ENCODE results near the gene PLOD2.

Gene PLOD2

DNA sequence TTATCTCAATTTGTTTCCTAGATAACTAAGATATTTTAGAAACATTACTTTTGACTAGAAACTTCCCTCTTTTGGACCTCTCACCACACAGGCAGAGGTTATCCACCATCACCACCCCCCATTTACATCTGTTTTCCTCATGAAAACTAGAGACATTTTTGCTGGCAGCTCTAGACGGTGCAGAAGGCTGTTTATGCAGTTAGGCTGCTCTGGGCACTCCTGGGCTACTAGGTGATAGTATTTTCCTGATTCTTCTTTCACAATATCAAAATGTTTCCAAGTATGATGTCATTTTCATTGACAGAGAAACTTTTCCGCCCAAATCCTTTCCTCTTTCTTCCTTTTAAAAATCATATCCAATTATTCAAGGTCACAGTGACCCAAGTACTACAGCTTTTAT is 67.1 kb downstream of the PLOD2 start:
- no peak for DNase-seq

DNA sequence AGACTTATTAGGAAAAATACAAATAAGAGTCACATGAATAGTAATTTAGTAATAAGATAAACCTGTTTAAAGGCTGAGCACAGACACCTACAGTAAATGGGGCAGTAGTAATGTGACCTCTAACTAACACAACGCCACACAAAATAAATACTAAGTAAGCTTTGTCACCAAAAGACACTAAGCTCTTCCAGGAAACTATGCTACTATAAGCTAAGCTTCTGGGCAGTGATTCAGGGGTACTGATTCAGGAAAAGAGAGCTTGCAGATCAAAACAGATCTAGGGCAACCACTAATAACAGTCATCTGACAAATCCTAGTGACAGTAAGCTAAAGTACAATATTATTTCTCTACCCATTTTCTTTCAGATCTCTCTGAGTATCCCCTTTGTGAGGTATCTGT is 68.8 kb downstream of the PLOD2 start:
- no peak for DNase-seq

- no peak for DNase-seq
Measured at GRCh38 chr3:146091397-146091796, 69.6 kb downstream of the PLOD2 start.

DNA sequence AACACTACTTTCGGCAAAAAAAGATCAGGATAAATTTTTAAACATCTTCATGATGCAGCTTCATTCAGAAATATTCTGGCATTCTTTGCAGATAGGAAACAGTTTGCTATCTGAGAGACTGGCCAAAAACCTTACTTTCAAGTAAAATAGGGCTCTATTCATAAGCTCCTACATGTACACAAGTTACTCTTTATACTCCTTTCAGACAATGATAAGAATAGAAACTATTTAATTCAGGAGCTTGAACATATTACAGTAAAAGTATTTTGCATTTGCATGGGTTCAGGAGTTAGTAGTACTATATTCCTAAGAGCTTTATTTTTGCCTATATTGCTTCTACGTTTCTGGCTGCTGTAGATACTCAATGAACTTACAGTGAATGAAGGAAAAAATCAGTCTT is 70.5 kb downstream of the PLOD2 start:
- DNase-seq = no peak

DNA sequence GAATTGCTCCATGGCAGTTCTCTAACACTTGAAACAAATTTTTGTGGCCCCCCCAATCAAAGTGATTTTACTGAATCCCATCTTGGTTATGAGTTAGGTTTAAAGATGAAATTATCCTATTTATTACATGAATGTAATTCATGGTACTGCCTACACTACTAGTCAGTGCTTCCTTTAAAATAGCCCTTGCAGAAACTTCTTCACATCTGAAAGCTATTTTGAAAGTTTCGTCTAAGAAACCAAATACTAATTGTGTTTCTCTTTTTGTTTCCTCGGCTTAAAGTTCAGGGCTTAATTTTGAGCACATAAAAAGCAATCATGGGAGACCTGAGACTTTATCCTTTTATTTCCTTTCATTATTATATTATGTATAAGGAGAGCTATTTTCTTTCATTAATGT is 72.1 kb downstream of the PLOD2 start:
- no peak for DNase-seq

- no peak for DNase-seq
Measured at GRCh38 chr3:146087116-146087515, 73.9 kb downstream of the PLOD2 start.

GRCh38 chr3:146086211-146086610 is 74.8 kb downstream of the PLOD2 start:
- no peak for DNase-seq

DNA sequence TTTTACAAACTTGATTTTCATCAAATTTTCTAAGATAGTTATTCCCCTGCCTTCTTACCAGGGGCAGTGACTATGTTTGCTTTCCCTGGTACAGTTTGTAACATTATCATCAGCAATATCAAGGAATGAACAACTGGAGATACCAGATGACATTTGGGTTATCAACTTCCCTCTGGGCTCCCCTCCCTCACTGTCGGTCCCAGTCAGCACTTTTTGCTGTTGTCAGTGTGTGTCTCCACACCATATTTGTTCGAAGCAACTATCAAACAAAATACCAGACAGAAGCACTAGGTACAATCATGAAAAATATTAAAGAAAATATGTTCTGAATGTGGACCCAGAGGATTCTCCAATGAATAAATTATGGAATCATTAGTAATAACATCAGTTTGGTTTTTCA is 75.3 kb downstream of the PLOD2 start:
- DNase-seq = no peak

DNA sequence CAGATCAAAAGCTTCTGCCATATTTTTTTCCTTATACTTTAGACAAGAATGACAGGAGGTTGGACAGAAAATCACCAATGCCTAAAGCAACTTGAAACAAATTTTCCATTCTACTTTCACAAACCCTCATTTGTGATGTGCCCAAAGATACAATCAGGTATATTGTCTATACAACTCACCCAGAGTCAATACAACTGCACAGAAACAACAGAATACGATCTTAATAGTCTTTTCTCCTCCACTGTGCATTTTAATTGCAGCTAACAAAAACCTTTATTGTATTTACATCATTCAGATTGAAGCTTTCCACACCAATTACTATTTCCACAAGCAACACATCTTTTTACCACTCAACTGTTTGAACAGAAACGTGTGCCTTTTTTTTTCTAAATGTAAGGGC is 80.4 kb downstream of the PLOD2 start:
- no peak for DNase-seq

DNA sequence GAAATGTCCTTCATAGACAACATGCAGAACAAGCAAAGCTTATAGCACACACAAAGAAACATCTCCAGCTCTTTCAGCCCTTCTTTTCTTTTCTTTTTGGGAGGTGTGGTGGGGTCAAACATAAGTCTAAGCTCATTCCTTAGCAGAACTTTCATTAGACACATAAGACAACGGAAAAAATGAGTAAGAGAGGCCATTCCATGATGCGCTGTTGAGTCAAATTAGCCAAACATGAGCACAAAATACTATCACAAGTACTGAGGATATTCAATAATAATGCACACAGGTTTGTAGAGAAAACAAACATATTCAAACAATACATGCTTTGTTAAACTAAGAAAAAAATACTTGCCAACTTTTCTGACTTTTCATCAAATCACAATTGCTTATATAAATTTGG is 83.0 kb downstream of the PLOD2 start:
- no peak for DNase-seq

DNA sequence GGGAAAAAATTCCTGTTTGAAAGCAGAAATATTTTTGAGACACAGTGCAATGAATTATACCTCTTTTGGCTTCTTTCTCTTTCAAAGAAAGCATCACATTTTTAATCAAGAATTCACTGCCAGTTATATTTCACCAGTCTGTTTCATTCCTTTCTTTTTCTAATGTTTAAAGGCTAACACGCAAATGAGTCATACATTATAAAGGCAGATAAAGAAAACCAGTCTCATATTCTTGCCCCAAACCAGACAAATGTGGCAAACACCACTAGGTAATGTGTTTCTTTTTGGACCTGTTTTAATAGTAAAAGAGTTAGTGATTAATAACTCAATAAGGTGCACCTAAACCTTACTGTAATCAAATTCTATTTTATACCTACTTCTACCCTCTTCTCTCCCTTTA is 83.8 kb downstream of the PLOD2 start:
- no peak for DNase-seq

- no peak for DNase-seq
Measured at GRCh38 chr3:146072824-146073223, 88.2 kb downstream of the PLOD2 start.

DNA sequence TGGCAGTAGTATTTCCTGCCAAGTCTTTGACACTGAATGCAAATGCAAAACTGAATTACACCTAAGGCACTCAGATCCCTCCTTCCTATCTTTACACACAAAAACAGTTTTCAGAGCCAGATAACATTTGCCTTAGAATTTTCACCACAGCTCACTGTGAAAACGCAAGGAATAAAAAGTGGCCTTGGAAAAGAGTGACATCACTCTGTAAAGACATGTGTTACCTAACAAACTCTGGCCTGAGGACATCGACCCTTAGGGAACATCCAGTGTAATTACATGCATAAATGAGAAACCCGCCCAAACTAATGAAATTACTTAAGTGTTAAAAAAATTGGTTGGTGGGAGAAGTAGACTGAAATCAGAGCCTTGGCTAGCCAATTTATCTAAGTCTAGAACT is 88.9 kb downstream of the PLOD2 start:
- DNase-seq = no peak

DNA sequence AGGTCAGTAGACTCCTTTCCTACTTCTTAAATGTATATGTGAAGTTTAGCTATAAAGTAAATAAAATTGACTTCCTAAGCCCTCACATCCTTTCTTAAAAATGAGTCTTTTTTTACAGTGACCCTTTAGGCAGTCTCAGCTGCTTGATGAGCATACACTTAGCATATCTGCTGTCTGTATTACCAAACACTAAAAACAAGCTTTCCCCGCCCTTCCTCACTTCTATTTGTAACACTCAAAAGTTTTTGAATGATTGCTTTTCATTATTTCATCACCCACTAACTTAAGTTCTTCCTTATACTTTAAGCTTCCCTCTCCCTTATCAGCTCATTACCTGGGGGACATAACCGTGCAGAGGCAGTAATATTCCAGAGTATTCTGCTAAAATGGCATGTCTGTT is 89.4 kb downstream of the PLOD2 start:
- DNase-seq = no peak

DNA sequence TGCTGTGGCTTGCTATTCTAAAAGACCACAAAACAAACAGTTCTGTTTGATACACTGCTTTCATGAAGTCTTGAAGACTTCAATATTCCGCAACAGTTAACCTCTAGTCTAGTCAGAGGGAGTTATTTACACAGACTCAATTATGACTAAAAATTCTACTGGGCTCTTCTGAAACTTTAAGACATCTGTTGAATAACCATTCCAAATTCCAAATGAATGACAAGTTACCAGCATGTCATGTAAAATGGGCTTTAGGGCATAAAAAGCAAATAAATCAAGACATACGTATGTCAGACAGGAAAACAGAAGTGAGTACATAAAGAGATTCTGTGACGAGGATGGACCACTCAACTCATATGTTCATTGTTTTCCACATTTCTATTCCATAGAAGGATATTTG is 93.9 kb downstream of the PLOD2 start:
- DNase-seq = no peak

- DNase-seq = peak; percentile 56
Measured at GRCh38 chr3:146065573-146066006, 95.4 kb downstream of the PLOD2 start.

DNA sequence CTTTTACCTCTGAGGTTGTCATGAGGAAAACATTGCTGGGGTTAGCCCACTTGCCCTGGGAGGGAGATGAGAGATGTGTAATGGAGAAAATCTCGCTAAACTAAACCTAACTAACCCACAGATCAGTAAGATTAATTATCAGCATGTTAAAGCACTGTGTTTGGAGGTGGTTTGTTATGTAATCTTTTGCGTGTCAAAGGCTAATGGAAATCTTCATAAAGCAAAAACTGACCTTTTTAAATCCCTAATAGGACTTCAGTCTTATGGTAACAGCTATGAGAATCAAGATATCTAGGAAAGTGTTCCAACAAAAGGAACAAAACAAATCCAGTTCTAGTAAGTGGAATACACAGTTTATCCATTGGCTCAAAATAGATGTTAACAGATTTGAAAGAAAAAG is 102.7 kb downstream of the PLOD2 start:
- no peak for DNase-seq

GRCh38 chr3:146052791-146053310 is 108.1 kb downstream of the PLOD2 start:
- no peak for DNase-seq

DNA sequence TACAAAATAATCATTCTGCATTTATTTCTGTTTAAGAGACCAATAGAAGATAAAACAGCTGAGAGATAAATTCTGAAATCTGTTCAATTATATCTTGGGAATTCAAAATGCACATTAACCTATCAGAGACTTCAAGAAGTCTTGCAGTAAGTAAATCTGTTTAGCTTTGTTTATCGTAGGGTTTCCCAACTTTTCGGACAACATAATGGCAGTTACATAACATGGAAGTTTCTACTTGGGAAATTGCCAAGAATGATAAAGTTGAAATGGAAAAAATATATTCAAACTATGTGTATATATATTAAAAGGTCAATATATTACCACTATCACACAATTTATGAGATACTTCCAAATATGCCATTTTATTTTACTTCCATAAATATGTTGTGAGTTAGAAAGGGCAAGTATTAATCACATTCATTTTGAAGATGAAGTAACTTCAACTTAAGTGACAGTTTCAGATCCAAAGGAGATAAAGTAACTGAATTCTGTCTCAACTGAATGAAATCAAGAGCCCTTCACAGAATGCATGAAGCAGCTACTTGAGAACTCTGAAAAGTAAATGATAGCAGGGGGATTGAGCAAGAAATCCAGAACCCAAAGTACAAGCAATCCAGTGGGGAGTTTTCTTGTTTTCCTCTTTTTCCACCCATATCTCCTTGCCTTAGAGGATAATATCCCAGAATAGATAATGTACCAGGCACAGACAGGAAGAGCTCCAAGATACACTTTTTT is 108.8 kb downstream of the PLOD2 start:
- no peak for DNase-seq

DNA sequence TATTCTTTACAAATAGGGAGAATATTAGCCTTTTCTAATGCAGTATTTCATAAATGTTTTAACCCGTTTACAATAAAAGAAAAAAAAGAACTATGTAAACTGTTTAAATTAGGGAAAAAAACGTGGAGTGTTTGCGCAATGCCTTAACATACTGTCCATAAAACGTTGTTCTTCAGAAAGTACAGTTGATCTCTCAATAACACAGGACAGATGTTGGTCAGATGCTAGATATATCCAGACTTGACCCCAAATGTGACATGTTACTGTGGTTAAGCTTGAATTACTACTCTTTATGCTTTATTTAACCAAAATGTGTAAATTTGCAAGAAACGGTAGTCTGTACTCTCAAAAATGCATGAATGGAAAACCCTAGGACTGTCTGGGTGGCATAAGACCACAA is 110.3 kb downstream of the PLOD2 start:
- DNase-seq = no peak

DNA sequence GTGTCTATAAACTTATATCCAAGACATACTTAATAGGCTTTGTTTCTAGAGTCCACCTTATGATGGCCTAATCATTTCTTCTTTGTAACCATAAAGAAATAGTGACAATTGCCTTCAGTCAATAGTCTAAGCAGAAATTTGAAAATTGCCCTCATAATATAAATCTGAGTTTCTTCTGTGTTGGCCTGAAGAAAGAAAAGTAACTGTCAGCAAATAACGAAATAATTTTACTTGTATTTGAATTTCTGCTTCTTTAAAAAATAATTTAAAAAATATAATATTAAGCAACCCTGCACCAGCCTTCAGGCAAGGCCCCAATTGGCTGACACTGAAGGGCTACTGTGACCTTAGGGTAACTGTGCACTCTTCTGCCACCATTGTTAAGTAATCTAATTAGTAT is 113.5 kb downstream of the PLOD2 start:
- no peak for DNase-seq

DNA sequence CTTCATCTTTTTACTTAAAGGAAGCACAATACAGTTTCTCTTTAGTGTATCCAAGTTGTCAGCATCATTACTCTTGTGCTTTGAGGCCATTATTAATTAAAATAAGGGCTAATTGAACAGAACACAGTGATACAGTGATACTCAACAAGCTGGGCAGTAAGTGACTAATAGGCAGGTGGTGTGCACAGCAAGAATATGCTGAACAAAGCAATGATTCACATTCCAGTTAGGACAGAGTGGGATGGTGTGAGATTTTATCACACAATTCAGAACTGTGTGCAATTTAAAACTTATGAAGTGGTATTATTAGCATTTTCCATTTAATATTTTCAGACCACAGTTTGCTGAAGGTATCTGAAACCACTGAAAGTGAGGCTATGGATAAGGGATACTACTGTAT is 116.9 kb downstream of the PLOD2 start:
- no peak for DNase-seq

DNA sequence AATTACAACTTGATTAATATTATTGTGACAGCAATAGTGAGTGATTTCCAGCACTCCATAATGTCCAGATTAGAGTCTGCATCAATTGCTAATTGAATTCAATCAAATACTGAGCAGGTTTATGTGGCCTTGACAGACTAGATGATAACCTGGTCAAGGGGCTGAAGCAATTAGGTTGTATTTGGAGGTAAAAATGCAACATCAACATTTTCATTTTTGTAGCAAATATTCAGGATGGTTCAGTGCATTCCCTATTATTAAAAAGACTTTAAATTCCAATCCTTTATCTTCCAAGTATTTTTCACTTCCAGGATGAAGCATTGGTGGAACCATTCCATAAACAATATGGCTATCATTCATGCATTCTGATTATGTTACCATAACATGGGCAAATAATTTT is 120.4 kb downstream of the PLOD2 start:
- DNase-seq = no peak

- DNase-seq = no peak
Measured at GRCh38 chr3:146037697-146038096, 123.3 kb downstream of the PLOD2 start.

GRCh38 chr3:146036281-146036680 is 124.7 kb downstream of the PLOD2 start:
- DNase-seq = no peak

All from NCI-H2171 treated with DMSO at 0.1 percent for 48 hours (cell line).